HCEC 1CT (cell line): ENCODE results near the gene PLA2G4B.
"Not testable (repeated sequence)": the region's sequence is repeated elsewhere in the genome, so short reads cannot be mapped to it uniquely, and the experiment has no call there.

Experiments
- DNase-seq: peaks from one replicate; pipeline ENCODE4 v3.0.0-alpha.2; 2017

PLA2G4B gene

DNA sequence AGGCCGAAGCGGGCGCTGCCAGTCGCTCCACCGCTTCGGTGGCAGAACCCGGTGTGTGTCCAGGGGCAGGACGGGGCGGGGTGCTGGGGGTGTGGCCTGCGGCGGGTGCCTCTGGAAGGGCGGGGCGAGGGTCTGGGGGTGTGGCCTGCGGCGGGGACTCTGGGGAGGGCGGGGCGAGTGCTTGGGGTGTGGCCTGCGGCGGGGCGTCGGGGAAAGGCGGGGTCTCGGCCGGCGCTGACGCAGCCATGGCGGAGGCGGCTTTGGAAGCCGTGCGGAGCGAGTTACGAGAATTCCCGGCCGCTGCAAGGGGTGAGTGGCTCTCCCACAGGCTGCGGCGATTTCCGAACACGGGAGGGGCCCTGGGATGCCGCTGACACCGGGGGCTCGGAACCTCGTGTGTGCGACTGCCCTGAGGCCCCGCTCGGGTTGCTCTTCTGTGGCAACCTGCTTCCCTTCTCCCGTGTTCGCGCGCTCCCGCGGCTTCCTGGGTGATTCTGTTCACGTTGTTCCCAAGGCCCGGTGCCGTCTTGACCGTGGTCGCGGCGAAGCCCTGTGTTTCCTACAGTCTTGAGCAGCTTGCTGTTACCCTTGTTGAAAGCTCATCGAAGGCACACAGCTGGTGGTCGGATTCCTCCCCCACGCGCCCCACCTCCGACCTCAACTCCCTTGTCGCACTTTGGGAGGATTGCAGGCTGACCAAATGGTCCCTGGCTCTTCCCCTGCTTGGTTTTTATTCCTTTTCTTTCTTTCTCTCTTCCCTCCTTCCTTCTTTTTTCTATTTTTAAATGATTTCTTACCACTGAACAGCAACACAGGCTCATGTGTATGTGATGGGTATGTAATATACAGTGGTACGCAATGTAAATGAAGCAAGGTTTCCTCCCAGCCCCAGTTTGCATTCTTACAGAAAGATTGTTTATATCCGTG lies 10.5 kb upstream of the PLA2G4B start, which contains the start of gene JMJD7:
Gene JMJD7 (plus strand): TSS at position 213 of the 927 bp plus-strand sequence. CDS start 33 bp downstream, at position 246.
- peak; percentile 83 for DNase-seq

DNA sequence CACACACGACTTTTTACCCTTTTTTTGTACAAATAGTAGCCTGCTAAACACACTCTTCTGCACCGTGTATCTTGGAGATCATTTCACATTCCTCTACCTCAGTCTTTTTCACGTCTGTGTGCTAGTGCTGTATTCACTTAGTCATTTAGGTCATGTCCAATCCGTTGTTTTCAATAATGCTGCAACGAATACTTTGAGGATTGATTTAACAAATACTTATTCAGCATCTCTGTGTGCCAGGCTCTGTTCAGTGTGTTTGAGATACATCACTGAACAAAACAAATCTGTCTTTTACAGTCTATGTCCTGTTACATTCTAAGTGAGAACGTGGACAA lies 9.9 kb upstream of the PLA2G4B start:
- no peak for DNase-seq

DNA sequence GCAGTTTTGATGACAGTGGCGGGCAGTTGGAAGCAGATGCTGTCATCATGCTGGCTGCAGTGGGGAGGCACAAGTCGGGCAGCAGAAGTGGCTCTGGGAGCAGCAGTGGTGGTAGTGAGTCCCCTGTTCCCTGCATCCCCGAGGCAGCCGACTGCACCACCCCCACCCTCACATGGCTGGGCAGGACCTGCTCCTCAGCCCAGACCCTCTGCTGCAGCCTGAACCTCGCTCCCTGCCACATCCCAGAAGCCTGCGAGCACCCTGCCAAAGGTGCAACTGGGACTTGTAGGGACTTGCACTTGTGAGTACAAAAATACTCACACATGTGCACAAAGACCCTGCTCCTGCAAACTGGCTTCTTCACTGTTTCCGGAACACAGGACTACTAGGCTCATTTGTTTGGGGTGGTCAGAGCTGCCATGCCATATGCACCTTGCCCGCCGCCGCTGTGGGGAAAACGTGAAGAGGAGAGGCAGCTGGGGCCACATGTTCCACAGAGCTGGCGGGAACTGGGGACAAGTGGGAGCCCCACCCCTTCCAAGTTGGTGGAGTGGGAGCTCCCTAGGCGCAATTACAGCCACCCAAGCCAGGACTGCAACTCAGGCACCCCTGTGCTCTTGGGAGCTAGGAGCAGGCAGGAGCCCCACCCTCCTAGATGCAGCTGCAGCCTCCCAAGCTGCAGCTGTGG lies 8.5 kb upstream of the PLA2G4B start:
- DNase-seq: no peak

DNA sequence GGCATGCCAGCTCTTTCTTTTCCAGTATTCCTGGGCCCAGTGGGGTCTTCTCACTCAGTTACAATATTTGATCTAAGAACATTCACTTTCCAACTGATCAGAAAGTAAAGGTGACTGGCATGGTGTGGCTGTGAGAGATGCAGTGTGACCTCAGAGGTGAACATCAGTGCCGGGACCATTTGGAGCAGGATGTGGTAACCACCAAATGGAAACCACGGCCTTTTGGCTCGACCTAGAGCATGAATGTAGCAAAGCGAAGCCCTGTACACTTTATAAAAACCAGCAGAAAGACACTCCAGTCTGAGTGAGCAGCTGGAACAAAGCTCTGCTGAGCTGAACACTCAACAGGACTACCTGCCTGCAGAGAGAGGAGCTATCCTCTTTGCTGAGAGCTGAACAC lies 7.4 kb upstream of the PLA2G4B start:
- not testable (repeated sequence) for DNase-seq

DNA sequence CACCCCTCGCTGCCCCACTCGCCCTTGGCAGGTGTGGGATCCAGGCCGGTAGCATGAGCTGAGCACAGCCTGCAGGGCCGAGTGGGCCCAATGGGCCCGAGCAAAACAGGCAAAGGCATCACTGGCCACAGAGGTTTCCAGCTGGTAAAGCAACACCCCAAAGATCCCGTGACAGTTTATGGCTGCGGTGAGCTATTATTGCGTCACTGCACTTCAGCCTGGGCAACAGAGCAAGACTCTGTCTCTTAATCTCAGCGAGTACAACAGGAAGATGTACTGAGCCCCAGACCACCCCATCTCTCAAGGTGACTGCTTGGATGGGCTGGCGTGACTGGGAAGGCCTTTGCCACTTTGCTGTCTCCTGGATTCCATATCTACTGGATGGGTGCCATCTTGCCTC lies 6.4 kb upstream of the PLA2G4B start:
- DNase-seq: no peak

DNA sequence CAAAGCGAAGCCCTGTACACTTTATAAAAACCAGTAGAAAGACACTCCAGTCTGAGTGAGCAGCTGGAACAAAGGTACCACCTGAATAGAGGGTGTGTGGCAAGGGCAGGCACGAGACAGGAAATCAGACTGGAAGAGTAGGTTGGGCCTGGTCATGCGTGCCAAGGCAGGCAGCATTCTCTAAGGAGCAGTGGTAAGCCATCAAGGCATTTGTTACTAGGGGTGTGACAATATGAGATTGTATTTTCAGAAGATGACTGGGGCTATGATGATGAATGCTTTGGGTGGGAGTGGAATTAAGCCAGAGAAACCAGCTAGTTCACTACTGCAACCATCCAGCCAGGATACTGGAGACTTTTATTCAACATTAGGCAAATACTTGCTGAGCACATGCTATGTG lies 5.8 kb upstream of the PLA2G4B start:
- DNase-seq: no peak

DNA sequence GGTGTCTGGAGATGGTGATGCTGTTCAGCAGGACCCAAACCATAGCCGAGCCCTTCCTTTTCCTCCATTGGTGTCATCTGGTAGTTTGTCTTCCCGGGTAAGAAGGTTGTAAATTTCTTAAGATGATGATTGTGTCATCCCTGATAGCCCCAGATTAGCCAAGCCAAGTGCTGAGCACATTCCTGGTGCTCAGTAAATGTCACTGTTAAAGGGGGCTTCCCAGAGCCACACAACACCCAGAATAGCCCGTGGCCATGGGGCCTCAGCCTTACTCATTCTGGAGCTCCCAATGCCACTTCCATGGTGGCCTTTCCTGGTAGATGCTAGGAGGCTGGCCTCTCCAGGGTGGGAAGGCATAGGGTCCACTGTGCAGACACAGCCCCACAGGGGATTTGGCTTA lies 4.6 kb upstream of the PLA2G4B start:
- DNase-seq: no peak

DNA sequence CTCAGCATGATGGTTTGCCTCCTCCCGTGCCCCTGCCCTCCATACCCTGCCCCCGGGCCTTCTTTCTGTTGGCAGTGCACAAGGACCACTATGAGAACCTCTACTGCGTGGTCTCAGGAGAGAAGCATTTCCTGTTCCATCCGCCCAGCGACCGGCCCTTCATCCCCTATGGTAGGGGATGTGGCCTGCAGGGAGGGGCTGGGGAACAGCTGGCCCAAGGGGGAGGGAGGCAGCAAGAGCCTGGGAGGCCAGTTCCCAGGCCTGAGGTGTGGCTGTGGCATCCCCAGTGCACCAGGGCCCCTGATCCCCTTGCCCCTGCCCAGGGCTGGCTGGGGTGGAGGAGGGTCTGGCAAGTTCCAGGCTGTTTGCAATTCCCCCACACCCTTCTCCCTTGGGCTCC lies 2.6 kb upstream of the PLA2G4B start:
- no peak for DNase-seq

DNA sequence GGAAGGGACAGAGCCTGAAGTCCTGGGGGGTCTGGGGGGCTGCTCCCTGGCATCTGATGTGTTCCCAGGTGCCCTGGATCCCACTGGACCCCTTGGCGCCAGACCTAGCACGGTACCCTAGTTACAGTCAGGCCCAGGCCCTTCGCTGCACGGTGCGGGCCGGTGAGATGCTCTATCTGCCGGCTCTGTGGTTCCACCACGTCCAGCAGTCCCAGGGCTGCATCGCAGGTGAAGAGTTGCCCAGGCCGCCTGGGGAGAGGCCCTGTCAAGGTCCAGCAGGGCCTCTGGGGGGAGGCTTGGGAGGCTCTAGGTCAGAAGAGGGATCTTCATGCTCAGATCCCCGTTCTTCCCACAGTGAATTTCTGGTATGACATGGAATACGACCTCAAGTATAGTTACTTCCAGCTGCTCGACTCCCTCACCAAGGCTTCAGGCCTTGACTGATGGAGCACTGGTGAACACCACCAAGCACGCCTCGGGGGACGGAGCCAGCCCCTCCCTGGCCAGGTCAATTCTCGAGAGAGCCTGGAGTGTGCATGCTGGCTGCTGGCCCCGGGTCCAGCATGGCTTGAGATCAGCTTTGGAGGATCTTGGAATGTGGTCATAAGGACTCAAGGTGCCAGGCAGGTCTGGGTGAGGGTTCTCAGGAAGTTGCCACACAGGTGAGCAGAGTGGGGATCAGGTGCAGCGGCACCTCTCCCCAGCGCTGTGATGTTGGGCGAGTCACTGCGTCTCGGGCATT lies 1.8 kb upstream of the PLA2G4B start:
- DNase-seq: no peak

DNA sequence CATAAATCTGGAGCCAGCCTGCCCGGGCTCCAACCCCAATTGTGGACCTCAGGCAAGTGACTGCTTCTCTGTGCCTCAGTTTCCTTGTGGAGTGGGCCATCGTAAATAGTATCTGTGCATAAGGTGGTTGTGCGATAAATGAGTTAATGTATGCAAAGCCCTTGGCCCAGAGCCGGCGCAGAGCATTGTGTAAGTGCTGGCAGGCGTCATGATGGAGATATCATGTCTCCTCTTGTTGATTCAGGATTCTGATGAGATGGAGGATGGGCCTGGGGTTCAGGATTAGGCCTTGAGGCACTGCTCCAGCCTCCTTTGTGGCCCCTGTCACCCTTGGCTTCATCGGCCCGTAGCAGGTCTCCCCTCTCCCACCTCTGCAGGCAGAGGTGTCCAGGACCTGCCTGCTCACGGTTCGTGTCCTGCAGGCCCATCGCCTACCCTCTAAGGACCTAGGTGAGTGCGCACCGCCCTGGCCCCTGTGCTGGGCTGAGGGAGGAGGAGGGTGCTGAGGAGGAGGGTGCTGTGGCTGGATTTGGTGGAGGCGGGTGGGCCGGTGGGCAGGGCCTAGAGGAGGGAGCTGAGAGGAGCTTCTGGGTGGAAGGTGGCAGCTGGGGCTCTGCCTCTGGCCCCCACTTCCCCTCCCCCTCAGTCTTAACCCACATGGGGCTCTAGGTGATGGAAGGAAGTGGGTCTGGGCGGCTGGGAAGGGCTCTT lies 1.3 kb downstream of the PLA2G4B start:
- no peak for DNase-seq

DNA sequence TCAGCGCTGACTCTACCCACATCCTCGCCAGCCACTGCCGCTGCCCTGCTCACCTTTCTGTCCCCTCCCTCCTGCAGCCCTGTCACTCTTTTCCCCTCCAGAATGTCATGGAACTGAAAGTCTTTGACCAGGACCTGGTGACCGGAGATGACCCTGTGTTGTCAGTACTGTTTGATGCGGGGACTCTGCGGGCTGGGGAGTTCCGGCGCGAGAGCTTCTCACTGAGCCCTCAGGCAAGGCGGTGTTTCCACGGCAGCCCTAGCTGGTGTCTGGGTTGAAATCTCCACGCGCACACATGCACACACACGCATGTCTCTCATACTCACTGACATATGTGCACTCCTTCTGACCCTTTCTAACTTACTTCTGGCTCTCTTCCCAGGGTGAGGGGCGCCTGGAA lies 2.0 kb downstream of the PLA2G4B start:
- DNase-seq: no peak

DNA sequence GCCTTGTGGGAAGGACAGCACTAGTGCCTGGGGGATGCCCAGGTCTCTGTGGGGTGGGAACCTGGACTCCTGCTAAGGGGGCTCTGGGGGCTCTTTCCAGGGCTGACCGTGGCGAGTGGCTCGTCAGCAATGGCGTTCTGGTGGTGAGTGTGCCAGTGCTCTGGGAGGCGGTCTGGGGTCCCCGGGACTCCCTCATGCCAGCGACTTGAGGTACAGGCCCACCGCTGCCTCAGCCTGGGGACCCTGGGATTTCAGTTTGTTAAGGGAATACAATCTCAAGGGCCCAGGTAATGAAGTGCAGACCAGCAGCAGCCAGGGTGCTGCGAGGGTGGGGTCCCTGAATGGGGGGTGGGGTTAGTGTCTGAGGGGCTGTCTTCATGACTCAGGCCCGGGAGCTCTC lies 2.5 kb downstream of the PLA2G4B start:
- DNase-seq: no peak

DNA sequence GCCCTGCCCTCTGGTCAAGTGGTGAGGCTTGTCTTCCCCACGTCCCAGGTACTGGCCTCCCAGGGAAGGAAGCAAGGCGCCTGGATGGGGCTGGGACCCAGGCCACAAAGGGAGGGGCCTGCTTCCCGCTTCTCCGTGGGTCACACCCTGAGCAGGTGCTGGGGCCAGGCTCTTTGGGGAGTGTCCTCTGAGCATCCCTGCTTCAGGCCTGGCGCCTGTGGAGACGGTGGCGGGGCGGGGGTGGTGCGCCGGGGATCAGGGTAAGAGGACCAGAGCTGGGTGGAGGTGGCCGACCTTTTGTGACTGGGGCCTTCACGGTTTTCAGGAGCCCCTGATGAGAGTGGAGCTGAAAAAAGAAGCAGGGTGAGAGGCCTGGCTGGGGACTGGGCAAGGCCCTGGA lies 3.6 kb downstream of the PLA2G4B start:
- DNase-seq: no peak

DNA sequence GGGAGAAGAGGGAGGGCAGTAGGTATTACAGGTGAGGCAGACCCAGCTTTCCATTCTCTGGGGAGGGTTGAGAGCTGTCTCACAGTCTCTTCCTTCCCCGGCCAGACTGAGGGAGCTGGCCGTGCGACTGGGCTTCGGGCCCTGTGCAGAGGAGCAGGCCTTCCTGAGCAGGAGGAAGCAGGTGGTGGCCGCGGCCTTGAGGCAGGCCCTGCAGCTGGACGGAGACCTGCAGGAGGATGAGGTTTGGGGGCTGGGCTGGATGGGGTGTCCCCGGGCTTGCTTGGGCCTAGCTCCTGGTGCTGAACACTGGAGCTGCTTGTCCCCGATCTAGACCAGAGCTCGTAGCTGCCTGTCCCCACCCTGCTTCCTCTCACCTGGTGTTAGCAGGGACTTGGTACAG lies 4.9 kb downstream of the PLA2G4B start:
- no peak for DNase-seq

DNA sequence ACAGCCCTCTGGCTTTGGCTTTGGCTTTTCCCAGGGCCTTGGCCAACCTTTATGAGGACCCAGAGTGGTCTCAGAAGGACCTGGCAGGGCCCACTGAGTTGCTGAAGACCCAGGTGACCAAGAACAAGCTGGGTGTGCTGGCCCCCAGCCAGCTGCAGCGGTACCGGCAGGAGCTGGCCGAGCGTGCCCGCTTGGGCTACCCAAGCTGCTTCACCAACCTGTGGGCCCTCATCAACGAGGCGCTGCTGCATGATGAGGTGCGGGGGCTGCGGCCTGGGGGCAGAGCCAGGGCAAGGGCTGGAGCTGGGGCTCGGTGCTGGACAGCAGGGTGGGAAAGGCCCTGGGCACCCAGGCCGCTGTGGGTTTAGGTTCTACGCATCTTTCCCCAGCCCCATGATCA lies 6.2 kb downstream of the PLA2G4B start:
- no peak for DNase-seq

DNA sequence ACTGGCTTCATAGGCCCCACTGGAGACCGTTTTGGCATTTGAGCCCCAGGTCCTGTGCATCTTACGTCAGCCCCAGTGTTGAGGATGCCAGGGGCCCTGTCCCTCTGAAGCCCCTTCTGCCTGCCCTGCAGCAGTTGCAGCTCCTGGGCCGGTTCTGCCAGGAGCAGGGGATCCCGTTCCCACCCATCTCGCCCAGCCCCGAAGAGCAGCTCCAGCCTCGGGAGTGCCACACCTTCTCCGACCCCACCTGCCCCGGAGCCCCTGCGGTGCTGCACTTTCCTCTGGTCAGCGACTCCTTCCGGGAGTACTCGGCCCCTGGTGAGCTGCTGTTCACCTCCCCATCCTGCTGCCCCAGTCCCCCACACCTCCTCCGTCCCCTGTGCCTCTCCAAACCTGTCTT lies 8.6 kb downstream of the PLA2G4B start:
- DNase-seq: no peak

DNA sequence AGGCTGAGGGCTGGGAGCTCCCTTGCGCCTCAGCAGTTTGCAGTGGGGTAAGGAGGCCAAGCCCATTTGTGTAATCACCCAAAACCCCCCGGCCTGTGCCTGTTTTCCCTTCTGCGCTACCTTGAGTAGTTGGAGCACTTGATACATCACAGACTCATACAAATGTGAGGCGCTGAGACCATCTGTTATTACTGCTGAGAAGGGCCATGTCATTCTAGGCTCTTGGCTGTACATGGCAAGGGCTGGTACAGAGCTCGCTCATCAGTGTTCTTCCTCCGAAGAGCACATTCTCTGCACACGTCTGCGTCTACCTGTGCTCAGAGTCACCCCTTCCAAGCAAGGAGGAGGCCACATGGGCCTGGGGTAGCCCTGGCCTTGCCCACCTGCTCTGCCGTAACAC lies 9.3 kb downstream of the PLA2G4B start:
- no peak for DNase-seq

DNA sequence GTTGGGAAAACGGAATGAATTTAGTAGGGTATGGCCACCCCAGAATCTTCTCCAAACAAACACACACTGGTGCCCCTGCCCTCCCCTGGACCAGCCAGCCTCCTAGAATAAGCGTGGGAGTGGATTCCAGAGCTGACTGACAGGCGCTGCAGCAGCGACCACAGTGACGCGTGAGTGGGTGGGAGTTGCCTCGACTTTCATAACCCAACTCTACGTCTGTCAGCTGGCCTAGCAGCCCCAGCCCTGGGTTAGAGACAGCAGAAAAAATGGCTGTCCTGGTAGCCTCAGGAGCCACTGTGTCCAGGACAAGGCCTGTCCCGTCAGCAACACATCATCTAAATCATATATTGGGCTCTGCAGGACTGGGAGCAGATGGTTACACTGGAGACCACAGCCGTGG lies 10.0 kb downstream of the PLA2G4B start:
- no peak for DNase-seq

DNA sequence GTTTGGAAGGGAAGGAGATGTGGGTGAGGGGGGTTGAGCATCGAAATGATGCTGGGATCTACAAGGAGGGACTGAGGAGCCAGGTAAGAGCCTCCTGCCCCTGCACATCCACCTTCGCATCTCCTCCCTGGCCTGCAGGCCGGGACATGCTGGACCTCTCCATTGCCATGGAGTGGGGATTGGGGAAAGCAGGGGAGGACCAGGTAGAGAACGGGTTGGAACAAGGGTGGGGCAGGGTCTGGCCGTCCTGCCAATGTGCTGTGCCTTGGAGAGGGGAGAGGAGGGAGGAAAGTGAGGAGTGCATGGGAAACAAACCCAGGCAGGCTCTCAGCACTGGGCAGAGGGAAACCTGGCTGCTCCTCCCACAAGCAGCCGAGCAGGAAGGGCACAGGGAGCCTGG lies 10.6 kb downstream of the PLA2G4B start:
- DNase-seq: no peak

DNA sequence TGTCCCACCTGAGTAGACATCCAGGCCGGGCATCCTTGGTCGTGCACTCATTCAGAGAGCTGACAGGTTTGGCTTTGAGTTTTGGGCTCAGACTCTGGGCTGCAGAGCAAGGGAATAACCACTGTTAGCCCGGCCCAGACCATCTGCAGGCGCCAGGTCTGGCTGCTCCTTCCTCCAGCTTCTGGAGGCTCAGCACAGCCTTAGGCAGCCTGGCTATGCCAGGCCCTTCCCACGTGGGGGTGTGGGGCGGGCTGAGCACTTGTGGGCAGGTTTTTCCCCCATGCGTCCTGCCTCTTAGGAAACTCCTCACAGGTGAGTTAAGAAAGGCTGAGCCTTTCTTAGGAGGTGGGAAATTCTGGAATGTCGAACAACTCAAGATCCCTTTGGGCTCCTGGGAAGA lies 11.2 kb downstream of the PLA2G4B start:
- no peak for DNase-seq

DNA sequence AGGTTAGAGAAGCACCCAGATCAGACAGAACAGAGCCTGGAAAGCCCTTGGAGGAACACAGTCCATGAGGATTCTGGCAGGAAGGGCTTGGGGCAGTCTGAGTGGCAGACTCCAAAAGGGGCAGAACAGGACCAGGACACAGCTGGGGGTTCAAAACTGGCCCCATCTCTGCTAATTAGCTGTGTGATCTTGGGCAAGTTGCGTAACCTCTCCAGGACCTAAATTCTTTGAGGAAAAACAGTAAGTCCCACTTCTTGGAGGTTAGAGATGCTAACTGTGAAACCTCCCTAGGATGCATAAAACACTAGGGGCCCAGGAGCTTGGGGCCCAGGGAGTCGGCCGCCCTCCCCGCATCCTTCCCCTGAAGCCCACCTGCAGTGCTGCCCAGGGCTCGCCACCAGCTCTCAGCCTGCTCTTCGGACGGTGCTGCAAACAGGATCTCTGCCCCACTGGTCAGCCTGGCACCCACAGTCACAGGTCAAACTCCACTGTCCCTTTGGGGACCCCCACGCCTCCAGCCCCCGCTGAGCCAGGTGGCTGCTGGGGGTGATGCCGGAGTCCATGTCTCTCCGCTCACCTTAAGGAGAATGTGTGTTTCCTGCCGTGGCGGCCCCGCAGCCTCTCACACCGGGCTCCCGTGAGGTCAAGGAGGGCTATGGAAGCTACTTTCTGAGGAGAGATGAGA lies 12.0 kb downstream of the PLA2G4B start:
- DNase-seq: no peak

DNA sequence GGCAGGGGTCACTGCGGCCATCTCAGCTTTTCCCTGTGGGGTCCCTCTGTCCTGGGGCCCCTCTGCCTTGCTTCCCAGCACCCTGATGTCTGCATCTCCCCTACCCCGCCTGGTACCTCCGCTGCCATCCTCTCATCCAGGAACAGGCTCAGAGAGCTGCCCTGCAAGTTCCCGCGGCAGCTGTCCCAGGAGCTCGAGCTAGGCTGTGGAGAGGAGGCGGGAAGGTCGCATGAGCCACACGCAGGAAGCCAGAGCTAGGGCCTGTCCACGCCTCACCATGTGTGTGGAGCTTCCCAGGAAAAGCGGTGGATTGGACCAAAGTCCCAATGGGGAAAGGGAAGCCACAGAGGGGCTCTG lies 12.5 kb downstream of the PLA2G4B start:
- no peak for DNase-seq
